C4-2B (cell line): ENCODE results near the gene ARIH2.

Experiments used
- CTCF ChIP-seq: fragments of 450-650 bp; conservative IDR thresholded peaks from 2 replicates; pipeline ENCODE4 v1.5.1; 2017; ENCODE audit warnings: mild to moderate bottlenecking
- ZFX ChIP-seq: fragments of 450-650 bp; IDR thresholded peaks from 2 replicates; pipeline ENCODE4 v1.6.1; 2017

- no peak for TF ChIP-seq CTCF
- TF ChIP-seq ZFX: no peak
These were observed 64.0 kb downstream of the ARIH2 start for GRCh38 chr3:48982686-48983085.
